GM23338 (cell line): Measurements from ENCODE around the gene AMBRA1. TPM values are rescaled to one million over a fixed set of nuclear protein-coding genes. Genes with fewer than 3 reads are reported as not detected.

Source experiments
- ATAC-seq: fragments of 200-7000 bp; cut with Tn5 transposase; 3 replicates; pipeline ENCODE4 v1.9.1; 2020
- DNase-seq: peaks from one replicate; pipeline ENCODE4 v3.0.0-alpha.2; 2015; ENCODE audit warnings: low spot score
- H2AFZ ChIP-seq: fragments of 200-600 bp; sonication (generic); 2 replicates; pipeline ENCODE4 v1.8.0; 2016; ENCODE audit warnings: antibody characterized with exemption, mild to moderate bottlenecking, moderate library complexity
- H3F3A ChIP-seq: fragments of 200-600 bp; sonication (generic); replicated peaks from 2 replicates; pipeline ENCODE4 v1.8.0; 2017; ENCODE audit warnings: antibody characterized with exemption, mixed run types, low read depth
- H3K27ac ChIP-seq: fragments of 200-600 bp; sonication (generic); 2 replicates; pipeline ENCODE4 v1.6.1; 2016; ENCODE audit warnings: low read depth
- H3K27me3 ChIP-seq: fragments of 200-600 bp; sonication (generic); 2 replicates; pipeline ENCODE4 v1.8.0; 2016; ENCODE audit warnings: mild to moderate bottlenecking, mixed run types, moderate library complexity; ENCODE audit not compliant: insufficient read depth
- H3K36me3 ChIP-seq: fragments of 200-600 bp; sonication (generic); 2 replicates; pipeline ENCODE4 v1.8.0; 2016; ENCODE audit warnings: mild to moderate bottlenecking; ENCODE audit not compliant: insufficient read depth
- H3K4me1 ChIP-seq: fragments of 200-600 bp; sonication (generic); 2 replicates; pipeline ENCODE4 v1.8.0; 2016; ENCODE audit warnings: mild to moderate bottlenecking, moderate library complexity; ENCODE audit not compliant: insufficient read depth
- H3K4me2 ChIP-seq: fragments of 200-600 bp; sonication (generic); 2 replicates; pipeline ENCODE4 v1.7.1; 2017; ENCODE audit warnings: mixed run types
- H3K4me3 ChIP-seq: fragments of 200-600 bp; sonication (generic); 2 replicates; pipeline ENCODE4 v1.6.1; 2016; ENCODE audit warnings: mixed run types
- H3K79me2 ChIP-seq: fragments of 200-600 bp; sonication (generic); replicated peaks from 2 replicates; pipeline ENCODE4 v1.8.0; 2017; ENCODE audit warnings: mild to moderate bottlenecking; ENCODE audit not compliant: insufficient read depth
- H3K9me2 ChIP-seq: fragments of 200-600 bp; sonication (generic); 2 replicates; pipeline ENCODE4 v1.8.0; 2017; ENCODE audit not compliant: insufficient read depth
- H4K20me1 ChIP-seq: fragments of 200-600 bp; sonication (generic); replicated peaks from 2 replicates; pipeline ENCODE4 v1.8.0; 2017; ENCODE audit warnings: mild to moderate bottlenecking; ENCODE audit not compliant: insufficient read depth
- H3K27ac Mint-ChIP-seq: 2 replicates; pipeline ENCODE4 v1.8.0; 2020; ENCODE audit warnings: inconsistent platforms, mild to moderate bottlenecking, moderate library complexity, mixed read lengths
- H3K27me3 Mint-ChIP-seq: 3 replicates; pipeline ENCODE4 v1.8.0; 2022; ENCODE audit warnings: low read depth, mild to moderate bottlenecking, moderate library complexity, mixed read lengths, inconsistent platforms; ENCODE audit not compliant: insufficient read depth, poor library complexity
- H3K36me3 Mint-ChIP-seq: 3 replicates; pipeline ENCODE4 v1.8.0; 2021; ENCODE audit warnings: low read depth, mild to moderate bottlenecking, inconsistent platforms, moderate library complexity, mixed read lengths
- H3K4me1 Mint-ChIP-seq: 3 replicates; pipeline ENCODE4 v1.8.0; 2020; ENCODE audit warnings: mild to moderate bottlenecking, inconsistent platforms, mixed read lengths
- H3K4me3 Mint-ChIP-seq: 3 replicates; pipeline ENCODE4 v1.8.0; 2021; ENCODE audit warnings: moderate library complexity, mild to moderate bottlenecking, inconsistent platforms, mixed read lengths
- H3K9me3 Mint-ChIP-seq: 3 replicates; pipeline ENCODE4 v1.8.0; 2020; ENCODE audit warnings: moderate library complexity, mild to moderate bottlenecking, inconsistent platforms, mixed read lengths
- CTCF ChIP-seq, 2 experiments: fragments of 200-600 bp in 1 of 2; sonication (generic) in 1 of 2; conservative IDR thresholded peaks; 2 replicates each; pipeline versions ENCODE4 v1.5.1 to v1.6.1; 2016 to 2017; ENCODE audit warnings: antibody characterized with exemption in 2 of 2, low read depth in 2 of 2, mild to moderate bottlenecking in 2 of 2, moderate library complexity in 1 of 2
- ETS1 ChIP-seq: IDR thresholded peaks from 2 replicates; pipeline ENCODE4 v1.6.1; 2016; ENCODE audit warnings: antibody characterized with exemption
- ZNF462 ChIP-seq: fragments of 250-450 bp; sonication (Bioruptor Pico); IDR thresholded peaks from 2 replicates; pipeline ENCODE4 v1.5.0; 2020; ENCODE audit warnings: mild to moderate bottlenecking, moderate library complexity
- polyA plus RNA-seq: library from polyadenylated mRNA; unstranded; fragments of >200 nt; fragmentation: Nextera tagmentation; extraction: Ambion mirVana; gene quantifications from 2 replicates; pipeline ENCODE4 v1.2.1, GENCODE V29; 2016
- total RNA-seq: library from RNA; depleted of rRNA; stranded (reverse); fragments of >200 nt; shearing (Covaris generic); gene quantifications from 2 replicates; pipeline ENCODE4 v1.2.3, GENCODE V29; 2014

Gene AMBRA1
- total and polyA plus RNA-seq, 2 experiments from 2014 or later, result 8.3 to 34.8 TPM

GRCh38 chr11:46367916-46368267, 225.9 kb downstream of the AMBRA1 start:
- peaks cover 24% of the 10 kb centered on the region; the same call in 1 of the 2 replicates for H3F3A ChIP-seq
- no peaks in the 10 kb centered on the region for H3K9me3 Mint-ChIP-seq
- no peaks in the 10 kb centered on the region for H3K9me2 ChIP-seq
- peaks cover 39% of the 10 kb centered on the region for H3K4me1 Mint-ChIP-seq
- H3K79me2 ChIP-seq, result peaks cover 10% of the 10 kb centered on the region; the same call in 1 of the 2 replicates
- no peaks in the 10 kb centered on the region for H3K27me3 ChIP-seq
- H3K36me3 Mint-ChIP-seq, result peaks cover 32% of the 10 kb centered on the region
- no peak overlapping the region for H3K4me3 Mint-ChIP-seq
- H3K4me2 ChIP-seq, result no peak overlapping the region
- H3K4me3 ChIP-seq, result no peak overlapping the region
- TF ChIP-seq CTCF (conservative IDR thresholded peaks at IDR 0.05; ENCODE audit: low read depth in 2 of 2) (peak in 1 of 2 experiments; percentile 4; a peak in 1 of 4 replicates), ZNF462 (no peak), ETS1 (no peak)
- peaks cover 8% of the 10 kb centered on the region; the same call in 1 of the 2 replicates for H4K20me1 ChIP-seq
- peaks cover 9% of the 10 kb centered on the region for H3K4me1 ChIP-seq
- no peaks in the 10 kb centered on the region; the same call in 1 of the 2 replicates for H3K36me3 ChIP-seq
- H3K27ac ChIP-seq, result no peak overlapping the region
- DNase-seq (no peak), ATAC-seq (no peak)
- H3K27me3 Mint-ChIP-seq, result peaks cover 7% of the 10 kb centered on the region
- H2AFZ ChIP-seq, result no peak overlapping the region
- no peak overlapping the region; the same call in 1 of the 2 replicates for H3K27ac Mint-ChIP-seq
